ENCODE results near the gene KRTAP12-2.

The KRTAP12-2 gene

DNA sequence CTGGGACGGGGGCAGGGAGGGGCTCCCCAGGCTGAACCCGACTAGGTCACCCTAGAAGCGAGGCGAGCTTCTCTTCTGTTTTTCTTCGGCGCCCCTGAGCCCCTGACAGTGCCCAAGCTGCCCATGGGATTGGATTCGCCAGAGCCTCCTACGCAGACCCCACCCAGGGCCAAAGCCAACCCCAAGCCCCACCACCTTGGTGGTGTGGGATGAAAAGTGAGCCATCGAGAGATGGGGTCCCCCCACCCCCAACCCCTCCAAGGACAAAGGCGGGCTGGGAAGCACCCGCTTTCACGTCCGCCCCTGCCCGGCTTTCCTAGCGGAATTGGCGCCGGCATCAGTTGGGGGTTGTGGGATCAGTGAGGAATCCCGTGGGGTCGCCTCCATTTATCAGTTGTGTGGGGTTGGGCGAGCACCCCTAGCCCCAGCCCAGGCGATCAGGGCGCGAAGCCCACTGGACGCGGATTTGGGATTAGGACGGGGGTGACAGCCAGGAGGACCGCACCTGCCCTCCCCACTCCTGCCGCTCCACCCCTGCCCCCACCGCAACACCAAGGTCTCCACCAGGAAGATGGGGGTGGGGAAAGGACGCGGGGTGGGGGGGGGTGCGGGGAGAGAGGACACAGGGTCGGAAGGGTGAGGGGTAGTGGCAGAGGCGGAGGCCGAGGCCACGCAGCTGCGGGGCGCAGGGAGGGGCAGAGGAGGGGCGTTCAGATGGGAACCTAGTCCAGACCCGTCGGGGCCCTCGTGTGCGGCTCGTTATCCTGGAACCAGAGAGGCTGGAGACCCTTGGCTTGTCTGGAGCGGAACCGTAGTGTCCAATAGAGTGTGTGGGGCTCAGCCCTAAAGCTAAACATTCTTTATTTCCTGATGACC lies 40.2 kb upstream of the KRTAP12-2 start:
- H3K4me1 Mint-ChIP-seq (ENCODE audit: low read depth) = peaks cover 32% of the 10 kb centered on the region
- H3K27ac Mint-ChIP-seq = no peak overlapping the region
- peaks cover 92% of the 10 kb centered on the region for H3K27me3 Mint-ChIP-seq
- peaks cover 10% of the 10 kb centered on the region for H3K9me3 Mint-ChIP-seq
- H3K36me3 Mint-ChIP-seq (ENCODE audit: low read depth) = peaks cover 6% of the 10 kb centered on the region
- DNase-seq = no peak
- no peak overlapping the region for H3K4me3 Mint-ChIP-seq

GRCh38 chr21:44706026-44706705 lies 39.4 kb upstream of the KRTAP12-2 start:
- Mint-ChIP-seq H3K4me1 (ENCODE audit: low read depth) (peaks cover 28% of the 10 kb centered on the region), H3K9me3 (peaks cover 10% of the 10 kb centered on the region), H3K27me3 (peaks cover 94% of the 10 kb centered on the region), H3K36me3 (ENCODE audit: low read depth) (peaks cover 6% of the 10 kb centered on the region), H3K4me3 (no peak overlapping the region), H3K27ac (no peak overlapping the region)
- no peak for DNase-seq

GRCh38 chr21:44704636-44705001 lies 37.9 kb upstream of the KRTAP12-2 start:
- Mint-ChIP-seq H3K27ac (no peak overlapping the region), H3K4me1 (ENCODE audit: low read depth) (peaks cover 14% of the 10 kb centered on the region), H3K4me3 (no peak overlapping the region), H3K9me3 (peaks cover 10% of the 10 kb centered on the region), H3K36me3 (ENCODE audit: low read depth) (peaks cover 6% of the 10 kb centered on the region), H3K27me3 (peaks cover 93% of the 10 kb centered on the region)
- DNase-seq = no peak

GRCh38 chr21:44703731-44704635 lies 37.3 kb upstream of the KRTAP12-2 start:
- Mint-ChIP-seq H3K36me3 (ENCODE audit: low read depth) (peaks cover 6% of the 10 kb centered on the region), H3K4me1 (ENCODE audit: low read depth) (peaks cover 8% of the 10 kb centered on the region), H3K9me3 (peaks cover 10% of the 10 kb centered on the region), H3K27me3 (peaks cover 91% of the 10 kb centered on the region), H3K4me3 (no peak overlapping the region), H3K27ac (no peak overlapping the region)
- no peak for DNase-seq

GRCh38 chr21:44702973-44703730 lies 36.4 kb upstream of the KRTAP12-2 start:
- Mint-ChIP-seq H3K9me3 (peaks cover 10% of the 10 kb centered on the region), H3K27me3 (peaks cover 90% of the 10 kb centered on the region), H3K4me1 (ENCODE audit: low read depth) (peaks cover 4% of the 10 kb centered on the region), H3K27ac (no peak overlapping the region), H3K36me3 (ENCODE audit: low read depth) (peaks cover 6% of the 10 kb centered on the region), H3K4me3 (no peak overlapping the region)
- no peak for DNase-seq

DNA sequence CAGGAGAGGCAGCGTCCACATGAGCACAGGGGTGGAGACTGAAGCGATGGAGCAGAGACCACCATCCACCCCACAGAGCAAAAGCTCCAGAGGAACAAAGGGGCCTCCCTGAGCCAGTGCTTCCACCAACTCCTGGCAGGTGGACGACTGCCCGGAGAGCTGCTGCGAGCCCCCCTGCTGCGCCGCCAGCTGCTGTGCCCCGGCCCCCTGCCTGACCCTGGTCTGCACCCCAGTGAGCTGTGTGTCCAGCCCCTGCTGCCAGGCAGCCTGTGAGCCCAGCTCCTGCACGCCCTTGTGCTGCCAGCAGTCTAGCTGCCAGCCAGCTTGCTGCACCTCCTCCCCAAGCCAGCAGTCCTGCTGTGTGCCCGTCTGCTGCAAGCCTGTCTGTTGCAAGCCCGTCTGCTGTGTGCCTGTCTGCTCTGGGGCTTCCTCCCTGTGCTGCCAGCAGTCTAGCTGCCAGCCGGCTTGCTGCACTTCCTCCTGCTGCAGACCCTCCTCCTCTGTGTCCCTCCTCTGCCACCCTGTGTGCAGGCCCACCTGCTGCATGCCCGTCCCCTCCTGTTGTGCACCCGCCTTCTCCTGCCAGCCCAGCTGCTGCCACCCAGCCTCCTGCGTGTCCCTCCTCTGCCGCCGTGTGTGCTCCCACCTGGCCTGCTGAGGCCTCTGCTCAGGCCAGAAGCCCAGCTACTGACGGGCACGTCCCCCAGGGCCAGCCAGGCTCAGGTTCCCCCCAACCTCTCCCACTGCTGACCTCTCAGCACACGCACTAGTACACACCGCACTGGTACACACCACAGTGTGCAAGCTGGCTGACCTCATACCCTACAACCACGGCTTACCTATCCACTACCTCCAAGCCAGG lies 35.6 kb upstream of the KRTAP12-2 start:
- peaks cover 90% of the 10 kb centered on the region for H3K27me3 Mint-ChIP-seq
- peaks cover 6% of the 10 kb centered on the region for H3K36me3 Mint-ChIP-seq (ENCODE audit: low read depth)
- H3K4me3 Mint-ChIP-seq = no peak overlapping the region
- H3K9me3 Mint-ChIP-seq = peaks cover 10% of the 10 kb centered on the region
- no peak for DNase-seq
- no peak overlapping the region for H3K27ac Mint-ChIP-seq
- peaks cover 4% of the 10 kb centered on the region for H3K4me1 Mint-ChIP-seq (ENCODE audit: low read depth)

DNA sequence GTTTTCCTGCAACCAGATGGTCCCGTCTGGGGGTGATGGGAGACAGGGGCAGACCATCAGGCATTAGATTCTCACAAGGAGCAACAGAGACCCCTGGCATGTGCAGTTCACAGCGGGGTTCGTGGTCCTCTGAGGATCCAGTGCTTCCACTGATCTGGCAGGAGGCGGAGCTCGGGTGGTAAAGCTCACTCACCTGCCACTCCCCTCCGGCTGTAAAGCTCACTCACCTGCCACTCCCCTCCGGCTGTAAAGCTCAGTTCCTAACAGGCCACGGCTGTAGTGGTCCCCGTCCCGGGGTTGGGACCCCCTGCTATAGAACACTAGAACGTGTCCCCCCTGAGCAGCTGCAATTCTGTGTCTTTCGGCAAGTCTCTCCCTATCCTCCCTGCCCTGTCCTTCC lies 34.8 kb upstream of the KRTAP12-2 start:
- Mint-ChIP-seq H3K4me1 (ENCODE audit: low read depth) (peaks cover 4% of the 10 kb centered on the region), H3K4me3 (no peak overlapping the region), H3K36me3 (ENCODE audit: low read depth) (peaks cover 6% of the 10 kb centered on the region), H3K27me3 (peaks cover 90% of the 10 kb centered on the region), H3K9me3 (peaks cover 10% of the 10 kb centered on the region), H3K27ac (no peak overlapping the region)
- DNase-seq = no peak

DNA sequence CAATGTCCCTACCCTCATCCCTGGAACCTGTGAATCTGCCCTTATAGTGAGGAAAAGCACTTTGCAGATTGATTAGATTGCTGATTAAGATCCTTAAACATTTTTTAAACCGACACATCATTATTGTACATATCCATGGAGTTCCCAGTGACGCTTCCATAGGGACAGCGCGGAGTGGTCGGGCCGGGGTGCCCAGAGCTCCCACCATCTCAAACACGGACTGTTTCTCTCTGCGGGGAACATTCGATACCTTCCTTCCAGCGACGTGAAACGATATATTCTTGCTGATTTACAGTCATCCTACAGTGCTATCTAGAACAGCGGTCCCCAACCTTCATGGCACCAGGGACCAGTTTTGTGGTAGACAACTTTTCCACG lies 34.3 kb upstream of the KRTAP12-2 start:
- Mint-ChIP-seq H3K27ac (no peak overlapping the region), H3K27me3 (peaks cover 84% of the 10 kb centered on the region), H3K4me3 (no peak overlapping the region), H3K36me3 (ENCODE audit: low read depth) (peaks cover 4% of the 10 kb centered on the region), H3K9me3 (peaks cover 8% of the 10 kb centered on the region), H3K4me1 (ENCODE audit: low read depth) (no peaks in the 10 kb centered on the region)
- no peak for DNase-seq

- Mint-ChIP-seq H3K4me1 (ENCODE audit: low read depth) (no peaks in the 10 kb centered on the region), H3K4me3 (no peak overlapping the region), H3K36me3 (ENCODE audit: low read depth) (no peaks in the 10 kb centered on the region), H3K27ac (no peak overlapping the region), H3K27me3 (peaks cover 79% of the 10 kb centered on the region), H3K9me3 (peaks cover 3% of the 10 kb centered on the region)
- no peak for DNase-seq
Measured at GRCh38 chr21:44700101-44701022, 33.6 kb upstream of the KRTAP12-2 start.

GRCh38 chr21:44699502-44700001 lies 32.8 kb upstream of the KRTAP12-2 start:
- Mint-ChIP-seq H3K4me1 (ENCODE audit: low read depth) (peaks cover 1% of the 10 kb centered on the region), H3K9me3 (no peaks in the 10 kb centered on the region), H3K27ac (no peak overlapping the region), H3K27me3 (peaks cover 71% of the 10 kb centered on the region), H3K36me3 (ENCODE audit: low read depth) (no peaks in the 10 kb centered on the region), H3K4me3 (no peak overlapping the region)
- no peak for DNase-seq

GRCh38 chr21:44697811-44698734 lies 31.3 kb upstream of the KRTAP12-2 start:
- peaks cover 57% of the 10 kb centered on the region for H3K27me3 Mint-ChIP-seq
- H3K4me3 Mint-ChIP-seq = no peak overlapping the region
- no peaks in the 10 kb centered on the region for H3K36me3 Mint-ChIP-seq (ENCODE audit: low read depth)
- H3K27ac Mint-ChIP-seq = no peak overlapping the region
- H3K4me1 Mint-ChIP-seq (ENCODE audit: low read depth) = peaks cover 4% of the 10 kb centered on the region
- no peak for DNase-seq
- H3K9me3 Mint-ChIP-seq = peaks cover 3% of the 10 kb centered on the region
